ENCODE measurements around the gene XPC.

XPC gene

DNA sequence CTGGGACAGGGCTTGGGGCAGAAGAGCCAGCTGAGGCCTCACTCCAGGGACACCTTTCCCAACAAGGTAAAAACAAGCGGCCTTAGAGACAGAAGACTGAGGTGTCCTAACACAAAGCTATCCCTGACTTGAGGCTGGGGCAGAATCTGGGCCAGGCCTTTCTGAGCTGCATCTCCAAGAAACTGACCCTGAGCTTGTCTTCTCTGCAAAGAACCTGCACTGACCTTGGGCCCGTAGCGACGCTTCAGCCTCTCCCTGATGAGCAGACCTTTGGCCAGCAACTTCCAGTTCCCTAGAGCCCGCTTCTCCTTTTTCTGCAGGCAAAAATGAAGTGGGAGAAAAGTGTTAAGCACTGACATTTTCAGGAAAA lies 31.4 kb downstream of the XPC start:
- DNase-seq (ENCODE audit: low read depth, low spot score): no peak
- H3K4me3 ChIP-seq (ENCODE audit: low read depth, low read length): no peak overlapping the region
- in situ Hi-C loops (cut with HindIII; ENCODE audit: low sequenced_read_pairs): no loop called here
- TF ChIP-seq, protein P1, sequence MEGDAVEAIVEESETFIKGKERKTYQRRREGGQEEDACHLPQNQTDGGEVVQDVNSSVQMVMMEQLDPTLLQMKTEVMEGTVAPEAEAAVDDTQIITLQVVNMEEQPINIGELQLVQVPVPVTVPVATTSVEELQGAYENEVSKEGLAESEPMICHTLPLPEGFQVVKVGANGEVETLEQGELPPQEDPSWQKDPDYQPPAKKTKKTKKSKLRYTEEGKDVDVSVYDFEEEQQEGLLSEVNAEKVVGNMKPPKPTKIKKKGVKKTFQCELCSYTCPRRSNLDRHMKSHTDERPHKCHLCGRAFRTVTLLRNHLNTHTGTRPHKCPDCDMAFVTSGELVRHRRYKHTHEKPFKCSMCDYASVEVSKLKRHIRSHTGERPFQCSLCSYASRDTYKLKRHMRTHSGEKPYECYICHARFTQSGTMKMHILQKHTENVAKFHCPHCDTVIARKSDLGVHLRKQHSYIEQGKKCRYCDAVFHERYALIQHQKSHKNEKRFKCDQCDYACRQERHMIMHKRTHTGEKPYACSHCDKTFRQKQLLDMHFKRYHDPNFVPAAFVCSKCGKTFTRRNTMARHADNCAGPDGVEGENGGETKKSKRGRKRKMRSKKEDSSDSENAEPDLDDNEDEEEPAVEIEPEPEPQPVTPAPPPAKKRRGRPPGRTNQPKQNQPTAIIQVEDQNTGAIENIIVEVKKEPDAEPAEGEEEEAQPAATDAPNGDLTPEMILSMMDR (IDR thresholded peaks at IDR 0.05; ENCODE audit: low read depth, low read length): no peak

DNA sequence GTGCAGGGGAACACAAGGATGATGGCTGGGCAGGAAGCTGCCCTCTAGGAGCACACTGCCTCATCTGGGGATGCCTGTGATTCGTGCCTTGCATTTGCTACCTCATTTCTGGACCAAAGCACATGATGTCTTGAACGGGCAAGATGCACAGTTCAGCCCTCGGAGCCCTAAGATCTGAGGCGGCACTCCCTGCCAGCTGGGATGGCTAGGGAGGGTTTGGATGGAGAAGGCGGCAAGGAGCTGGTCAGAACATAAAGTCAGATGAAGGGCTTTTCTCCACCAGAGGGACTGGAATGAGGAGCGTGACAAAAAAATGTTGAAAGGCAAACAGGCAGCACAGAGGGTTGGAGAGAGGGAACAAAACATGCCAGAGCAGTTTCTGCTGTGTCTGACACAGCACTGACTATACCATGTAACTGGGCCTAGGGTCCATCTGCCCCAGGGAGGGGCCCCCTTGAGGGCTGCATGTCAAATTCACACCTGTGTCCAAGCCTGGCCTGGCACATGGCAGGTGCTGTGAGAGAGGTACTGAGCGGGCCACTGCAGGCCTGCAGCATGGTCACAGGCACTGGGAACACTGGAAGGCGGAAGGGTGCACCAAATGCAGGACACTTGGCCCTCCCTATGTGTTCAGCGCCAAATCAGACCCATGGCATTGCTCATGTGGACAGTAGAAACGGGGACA lies 31.9 kb downstream of the XPC start:
- no peak for DNase-seq (ENCODE audit: low read depth, low spot score)
- in situ Hi-C loops (cut with HindIII; ENCODE audit: low sequenced_read_pairs): no loop called here
- no peak overlapping the region for H3K4me3 ChIP-seq (ENCODE audit: low read depth, low read length)
- TF ChIP-seq, protein P1 (IDR thresholded peaks at IDR 0.05; ENCODE audit: low read depth, low read length): no peak

DNA sequence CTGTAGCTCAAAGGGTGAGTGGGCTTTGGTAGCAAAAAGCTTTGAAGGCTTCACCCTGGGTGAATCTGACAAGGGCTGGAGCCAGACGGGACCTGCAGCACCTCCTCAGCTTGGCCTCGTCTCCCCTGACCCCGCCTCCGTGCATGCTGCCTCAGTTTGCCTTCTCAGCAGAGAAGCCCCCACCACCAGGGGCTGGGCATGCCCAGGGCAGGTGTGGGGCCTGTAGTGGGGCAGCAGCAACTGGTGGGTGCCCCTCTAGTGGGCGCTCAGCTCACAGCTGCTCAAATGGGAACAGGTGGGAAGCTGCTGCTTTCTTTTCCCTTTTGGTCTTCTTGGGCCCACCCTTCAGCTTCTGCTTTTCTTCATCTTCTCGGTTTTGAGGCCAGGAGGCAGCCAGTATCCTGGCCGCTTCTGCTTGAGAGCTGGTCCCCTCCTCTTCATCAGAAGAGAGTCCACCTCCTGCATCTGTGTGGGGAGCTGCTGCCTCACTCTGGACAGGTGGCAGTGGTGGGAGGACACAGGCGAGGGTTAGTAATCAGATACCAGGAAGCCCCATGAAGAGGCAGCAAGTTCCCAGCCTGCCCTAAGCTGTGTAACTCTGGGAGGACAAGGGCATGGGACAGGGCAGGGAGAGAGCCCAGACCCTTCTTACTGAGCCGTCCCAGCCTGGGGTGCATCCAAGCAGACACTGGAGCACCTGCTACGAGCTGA lies 32.6 kb downstream of the XPC start:
- H3K4me3 ChIP-seq (ENCODE audit: low read depth, low read length): no peak overlapping the region
- no peak for DNase-seq (ENCODE audit: low read depth, low spot score)
- TF ChIP-seq, protein P1 (IDR thresholded peaks at IDR 0.05; ENCODE audit: low read depth, low read length): no peak
- in situ Hi-C loops (cut with HindIII; ENCODE audit: low sequenced_read_pairs): no loop called here

DNA sequence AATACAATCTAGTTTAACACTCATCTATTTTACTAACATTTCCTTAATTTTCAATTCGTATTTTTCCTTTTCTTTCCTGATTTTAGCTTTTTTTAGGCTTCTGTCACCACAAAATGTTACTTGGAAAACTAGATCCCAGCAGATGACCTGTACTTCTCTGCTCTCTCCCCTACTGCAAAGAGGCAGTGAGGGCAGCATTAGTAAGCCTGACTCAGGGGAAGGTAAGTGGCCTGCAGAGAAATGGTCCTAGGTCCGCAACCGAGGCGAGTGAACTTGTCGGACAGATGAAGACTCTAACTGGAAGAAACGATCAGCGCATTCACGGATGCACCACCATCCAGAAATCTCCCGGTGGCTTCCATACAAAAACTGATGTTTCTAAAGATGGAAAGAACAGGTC lies 33.2 kb downstream of the XPC start:
- peak; percentile 67 for DNase-seq (ENCODE audit: low read depth, low spot score)
- TF ChIP-seq, protein P1 (IDR thresholded peaks at IDR 0.05; ENCODE audit: low read depth, low read length): no peak
- in situ Hi-C loops (cut with HindIII; ENCODE audit: low sequenced_read_pairs): no loop called here
- H3K4me3 ChIP-seq (ENCODE audit: low read depth, low read length): no peak overlapping the region

DNA sequence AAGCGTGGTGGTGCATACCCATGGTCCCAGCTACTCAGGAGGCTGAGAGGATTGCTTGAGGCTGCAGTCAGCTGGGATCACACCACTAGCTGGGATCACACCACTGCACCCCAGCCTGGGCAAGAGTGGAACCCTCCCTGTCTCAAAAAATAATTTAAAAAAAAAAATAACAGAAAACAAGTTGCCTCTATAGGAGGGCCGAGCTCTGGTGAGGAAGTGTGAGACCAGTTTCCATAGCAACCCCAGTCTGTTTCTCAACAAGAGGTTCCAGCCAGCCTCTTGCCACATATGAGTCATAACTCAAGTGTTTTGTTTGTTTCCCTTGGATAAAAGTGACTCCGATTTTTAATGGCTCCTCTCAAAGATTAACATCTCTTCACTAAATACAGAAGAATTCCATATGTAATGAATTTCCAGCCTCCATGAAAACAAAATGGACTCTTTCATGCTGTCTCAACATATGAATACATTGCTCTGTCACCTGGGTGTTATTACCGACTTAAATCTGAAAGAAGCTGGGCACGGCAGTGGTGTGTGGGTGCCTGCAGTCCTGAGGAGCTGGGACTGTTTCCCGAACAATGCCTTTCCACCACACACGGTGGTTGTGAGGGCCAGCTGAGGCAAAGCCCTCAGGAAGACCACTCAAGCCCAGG lies 33.9 kb downstream of the XPC start:
- in situ Hi-C loops (cut with HindIII; ENCODE audit: low sequenced_read_pairs): no loop called here
- TF ChIP-seq, protein P1 (IDR thresholded peaks at IDR 0.05; ENCODE audit: low read depth, low read length): no peak
- H3K4me3 ChIP-seq (ENCODE audit: low read depth, low read length): peak overlapping the region; percentile 22
- DNase-seq (ENCODE audit: low read depth, low spot score): peak; percentile 98

DNA sequence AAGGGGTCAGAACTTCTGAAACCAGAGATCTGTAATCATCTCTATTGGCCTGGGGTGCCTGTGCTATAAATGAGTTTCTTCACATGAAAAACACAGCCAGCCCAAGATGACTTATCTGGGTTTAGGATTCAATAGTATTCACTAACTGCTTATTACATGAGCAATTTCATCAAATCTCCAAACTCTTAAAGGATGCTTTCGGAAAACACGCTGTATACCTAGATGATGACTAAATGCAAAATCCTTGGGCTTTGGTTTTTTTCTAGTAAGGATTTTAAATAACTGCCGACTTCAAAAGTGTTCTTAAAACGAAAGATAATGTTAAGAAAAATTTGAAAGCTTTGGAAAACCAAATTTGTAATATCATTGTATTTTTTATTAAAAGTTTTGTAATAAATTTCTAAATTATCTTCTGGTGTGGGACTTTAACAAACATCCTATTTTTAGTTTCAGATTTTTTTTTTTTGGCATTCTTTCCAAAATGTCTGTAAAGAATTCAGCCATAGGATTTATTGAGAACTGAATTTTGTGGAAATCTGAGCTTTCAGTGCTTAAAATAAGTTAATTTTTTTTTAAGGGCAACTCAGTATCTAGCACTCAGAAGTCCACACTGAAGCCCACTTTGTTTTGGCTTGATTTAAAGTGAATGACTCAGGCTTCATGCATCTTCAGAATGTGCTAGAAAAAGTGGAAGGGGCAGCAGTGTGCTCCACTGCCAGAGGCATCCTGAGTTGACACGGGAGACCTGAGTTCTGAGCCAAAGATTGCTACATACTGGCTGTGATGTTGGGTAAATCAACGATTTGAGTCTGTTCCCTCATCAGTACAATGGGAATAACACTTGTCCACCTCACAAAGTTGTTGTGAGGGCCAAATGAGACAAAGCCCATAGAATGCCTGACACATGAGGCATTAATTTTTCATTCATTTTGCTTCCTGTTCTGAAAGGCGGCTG lies 34.9 kb downstream of the XPC start:
- TF ChIP-seq, protein P1 (IDR thresholded peaks at IDR 0.05; ENCODE audit: low read depth, low read length): no peak
- no peak overlapping the region for H3K4me3 ChIP-seq (ENCODE audit: low read depth, low read length)
- in situ Hi-C loops (cut with HindIII; ENCODE audit: low sequenced_read_pairs): no loop called here
- peak; percentile 92 for DNase-seq (ENCODE audit: low read depth, low spot score)
